DND-41 (cell line): ENCODE measurements around the gene IQCF6.

Experiments used
- ATAC-seq: fragments of 200-7000 bp; cut with Tn5 transposase; 3 replicates; pipeline ENCODE4 v1.9.1; 2021; ENCODE audit warnings: low read depth; ENCODE audit not compliant: insufficient read depth
- DNase-seq: peaks from one replicate; pipeline ENCODE4 v3.0.0-alpha.2; 2020
- H2AFZ ChIP-seq: 2 replicates; pipeline ENCODE4 v1.6.0; 2012; ENCODE audit warnings: low read depth, low read length
- H3K27ac ChIP-seq: 2 replicates; pipeline ENCODE4 v1.5.1; 2012; ENCODE audit warnings: low read length, inconsistent platforms
- H3K27me3 ChIP-seq: fragments of 200-600 bp; sonication (generic); 2 replicates; pipeline ENCODE4 v1.6.0; 2012; ENCODE audit warnings: low read length, mild to moderate bottlenecking, inconsistent platforms; ENCODE audit not compliant: insufficient read depth, poor library complexity
- H3K36me3 ChIP-seq: 2 replicates; pipeline ENCODE4 v1.5.1; 2012; ENCODE audit warnings: low read length, inconsistent platforms; ENCODE audit not compliant: insufficient read depth
- H3K4me1 ChIP-seq: 2 replicates; pipeline ENCODE4 v1.5.1; 2012; ENCODE audit warnings: mild to moderate bottlenecking, low read length; ENCODE audit not compliant: insufficient read depth
- H3K4me2 ChIP-seq: 2 replicates; pipeline ENCODE4 v1.6.0; 2012; ENCODE audit warnings: mild to moderate bottlenecking, moderate library complexity, low read length, inconsistent platforms; ENCODE audit not compliant: insufficient read depth
- H3K4me3 ChIP-seq, 2 experiments: fragments of 200-600 bp in 1 of 2; shearing (Covaris generic) in 1 of 2; 2 replicates each; pipeline ENCODE4 v1.5.1; 2012 to 2016; ENCODE audit warnings: inconsistent platforms in 2 of 2, low read length in 2 of 2, mild to moderate bottlenecking in 2 of 2, low read depth in 1 of 2, moderate library complexity in 1 of 2
- H3K79me2 ChIP-seq: 2 replicates; pipeline ENCODE4 v1.6.0; 2012; ENCODE audit warnings: low read length, inconsistent platforms; ENCODE audit not compliant: insufficient read depth
- H3K9ac ChIP-seq: 2 replicates; pipeline ENCODE4 v1.6.0; 2012; ENCODE audit warnings: low read depth, mild to moderate bottlenecking, inconsistent platforms, low read length, moderate library complexity
- H3K9me3 ChIP-seq: 2 replicates; pipeline ENCODE4 v1.5.1; 2012; ENCODE audit warnings: low read length, moderate library complexity, mild to moderate bottlenecking, inconsistent platforms; ENCODE audit not compliant: insufficient read depth, severe bottlenecking
- H4K20me1 ChIP-seq: 2 replicates; pipeline ENCODE4 v1.6.0; 2012; ENCODE audit warnings: low read length; ENCODE audit not compliant: insufficient read depth
- EZH2 ChIP-seq: IDR thresholded peaks from 3 replicates; pipeline ENCODE4 v1.6.1; 2012; ENCODE audit warnings: borderline replicate concordance, low read depth, mild to moderate bottlenecking, moderate library complexity, low read length, inconsistent platforms; ENCODE audit not compliant: severe bottlenecking
- TF ChIP-seq, protein P1 (sequence below): IDR thresholded peaks from 2 replicates; pipeline ENCODE4 v1.5.1; 2012; ENCODE audit warnings: borderline replicate concordance, low read length, moderate library complexity, mild to moderate bottlenecking; ENCODE audit not compliant: poor library complexity, severe bottlenecking; ENCODE audit errors: extremely low read depth

IQCF6 gene

GRCh38 chr3:51779137-51779536, at the start of gene IQCF6:
Gene IQCF6, minus strand, starts transcription at chr3:51779237. Its CDS starts 13 bp downstream, at chr3:51779224.
- ATAC-seq (no peak), DNase-seq (no peak)
- Histone ChIP-seq H3K9ac (no peak within 1 kb of the TSS), H3K36me3 (no peaks in the 10 kb centered on the region), H3K79me2 (no peaks in the 10 kb centered on the region), H4K20me1 (no peaks in the 10 kb centered on the region; the same call in 1 of the 2 replicates), H3K9me3 (no peaks in the 10 kb centered on the region), H3K4me1 (no peaks in the 10 kb centered on the region), H3K27ac (no peak within 1 kb of the TSS), H3K4me2 (no peak within 1 kb of the TSS), H2AFZ (no peak within 1 kb of the TSS), H3K4me3 (no peak within 1 kb of the TSS), H3K27me3 (no peaks in the 10 kb centered on the region)
- no peak for TF ChIP-seq EZH2
- TF ChIP-seq, protein P1, sequence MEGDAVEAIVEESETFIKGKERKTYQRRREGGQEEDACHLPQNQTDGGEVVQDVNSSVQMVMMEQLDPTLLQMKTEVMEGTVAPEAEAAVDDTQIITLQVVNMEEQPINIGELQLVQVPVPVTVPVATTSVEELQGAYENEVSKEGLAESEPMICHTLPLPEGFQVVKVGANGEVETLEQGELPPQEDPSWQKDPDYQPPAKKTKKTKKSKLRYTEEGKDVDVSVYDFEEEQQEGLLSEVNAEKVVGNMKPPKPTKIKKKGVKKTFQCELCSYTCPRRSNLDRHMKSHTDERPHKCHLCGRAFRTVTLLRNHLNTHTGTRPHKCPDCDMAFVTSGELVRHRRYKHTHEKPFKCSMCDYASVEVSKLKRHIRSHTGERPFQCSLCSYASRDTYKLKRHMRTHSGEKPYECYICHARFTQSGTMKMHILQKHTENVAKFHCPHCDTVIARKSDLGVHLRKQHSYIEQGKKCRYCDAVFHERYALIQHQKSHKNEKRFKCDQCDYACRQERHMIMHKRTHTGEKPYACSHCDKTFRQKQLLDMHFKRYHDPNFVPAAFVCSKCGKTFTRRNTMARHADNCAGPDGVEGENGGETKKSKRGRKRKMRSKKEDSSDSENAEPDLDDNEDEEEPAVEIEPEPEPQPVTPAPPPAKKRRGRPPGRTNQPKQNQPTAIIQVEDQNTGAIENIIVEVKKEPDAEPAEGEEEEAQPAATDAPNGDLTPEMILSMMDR = no peak

GRCh38 chr3:51828297-51828696, 49.3 kb upstream of the IQCF6 start:
- no peaks in the 10 kb centered on the region for H3K36me3 ChIP-seq
- TF ChIP-seq, protein P1 = no peak
- TF ChIP-seq EZH2 = no peak
- H3K9ac ChIP-seq = no peak overlapping the region

GRCh38 chr3:51819709-51820406, 40.8 kb upstream of the IQCF6 start:
- peaks cover 6% of the 10 kb centered on the region for H3K27me3 ChIP-seq
- no peak overlapping the region for H3K27ac ChIP-seq
- no peak overlapping the region for H3K4me2 ChIP-seq
- ATAC-seq (no peak), DNase-seq (peak; percentile 9)
- TF ChIP-seq, protein P1 = peak; percentile 48
- no peak for TF ChIP-seq EZH2
- peaks cover 3% of the 10 kb centered on the region; the same call in 1 of the 2 replicates for H3K4me1 ChIP-seq
- H3K9me3 ChIP-seq = no peaks in the 10 kb centered on the region
- no peak overlapping the region for H3K9ac ChIP-seq
- H4K20me1 ChIP-seq = no peaks in the 10 kb centered on the region
- no peak overlapping the region for H3K4me3 ChIP-seq
- H3K79me2 ChIP-seq = no peaks in the 10 kb centered on the region
- no peaks in the 10 kb centered on the region for H3K36me3 ChIP-seq
- no peak overlapping the region for H2AFZ ChIP-seq

More at GRCh38 chr3:51828297-51828696, 49.3 kb upstream of the IQCF6 start:
- no peak for DNase-seq
- H3K27me3 ChIP-seq = no peaks in the 10 kb centered on the region
- H3K4me3 ChIP-seq = no peak overlapping the region
- peaks cover 6% of the 10 kb centered on the region for H3K9me3 ChIP-seq
- peaks cover 3% of the 10 kb centered on the region; the same call in 1 of the 2 replicates for H3K4me1 ChIP-seq
- no peak overlapping the region for H3K27ac ChIP-seq
- H3K79me2 ChIP-seq = no peaks in the 10 kb centered on the region
- no peak for ATAC-seq
- no peak overlapping the region for H2AFZ ChIP-seq
- no peaks in the 10 kb centered on the region for H4K20me1 ChIP-seq
- no peak overlapping the region for H3K4me2 ChIP-seq
